NCI-H2081 treated with DMSO at 0.1 percent for 48 hours (cell line): Measurements from ENCODE around the gene PCYT2.

Experiments used
- DNase-seq: peaks from one replicate; lab custom pipeline; 2025; lab: John Stamatoyannopoulos, UW

The PCYT2 gene

DNA sequence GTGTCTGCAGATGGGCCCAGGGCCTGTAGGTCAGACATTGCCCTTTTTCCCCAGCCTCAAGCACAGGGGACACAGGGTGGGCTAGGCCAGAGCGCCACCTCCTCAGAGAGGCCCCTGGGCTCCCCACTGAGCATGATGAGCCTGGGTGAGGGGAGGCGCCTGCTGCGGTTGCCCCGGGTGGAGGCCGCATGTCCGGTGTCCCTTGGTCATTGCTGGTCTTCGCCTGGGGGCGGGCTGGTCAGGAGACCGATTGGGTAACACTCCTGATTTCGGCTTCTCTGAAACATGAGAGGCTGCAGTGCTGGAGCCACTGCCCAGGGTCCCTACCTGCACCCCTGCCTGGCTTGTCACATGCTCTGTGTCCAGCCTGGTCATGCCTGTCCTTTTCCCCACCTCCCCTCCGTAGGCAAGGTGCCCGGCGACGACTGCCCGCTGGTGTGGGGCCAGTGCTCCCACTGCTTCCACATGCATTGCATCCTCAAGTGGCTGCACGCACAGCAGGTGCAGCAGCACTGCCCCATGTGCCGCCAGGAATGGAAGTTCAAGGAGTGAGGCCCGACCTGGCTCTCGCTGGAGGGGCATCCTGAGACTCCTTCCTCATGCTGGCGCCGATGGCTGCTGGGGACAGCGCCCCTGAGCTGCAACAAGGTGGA lies 11.6 kb downstream of the PCYT2 start:
- DNase-seq, result no peak

- DNase-seq, result no peak
These were observed 12.3 kb downstream of the PCYT2 start for GRCh38 chr17:81898885-81899284.

GRCh38 chr17:81898029-81898866 lies 13.0 kb downstream of the PCYT2 start:
- DNase-seq, result no peak

DNA sequence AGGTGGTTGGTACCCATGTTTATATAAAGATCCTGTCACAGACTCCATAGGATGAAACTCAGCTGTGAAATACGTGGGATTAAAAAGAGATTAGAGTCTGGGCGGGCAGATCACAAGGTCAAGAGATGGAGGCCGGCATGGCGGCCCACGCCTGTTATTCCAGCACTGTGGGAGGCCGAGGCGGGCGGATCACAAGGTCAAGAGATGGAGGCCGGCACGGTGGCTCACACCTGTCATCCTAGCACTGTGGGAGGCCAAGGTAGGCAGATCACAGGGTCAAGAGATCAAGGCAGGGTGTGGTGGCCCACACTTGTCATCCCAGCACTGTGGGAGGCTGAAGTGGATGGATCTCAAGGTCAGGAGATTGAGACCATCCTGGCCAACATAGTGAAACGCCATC lies 15.8 kb downstream of the PCYT2 start:
- DNase-seq, result no peak

- DNase-seq, result no peak
These were observed 20.0 kb downstream of the PCYT2 start for GRCh38 chr17:81891303-81891552.

DNA sequence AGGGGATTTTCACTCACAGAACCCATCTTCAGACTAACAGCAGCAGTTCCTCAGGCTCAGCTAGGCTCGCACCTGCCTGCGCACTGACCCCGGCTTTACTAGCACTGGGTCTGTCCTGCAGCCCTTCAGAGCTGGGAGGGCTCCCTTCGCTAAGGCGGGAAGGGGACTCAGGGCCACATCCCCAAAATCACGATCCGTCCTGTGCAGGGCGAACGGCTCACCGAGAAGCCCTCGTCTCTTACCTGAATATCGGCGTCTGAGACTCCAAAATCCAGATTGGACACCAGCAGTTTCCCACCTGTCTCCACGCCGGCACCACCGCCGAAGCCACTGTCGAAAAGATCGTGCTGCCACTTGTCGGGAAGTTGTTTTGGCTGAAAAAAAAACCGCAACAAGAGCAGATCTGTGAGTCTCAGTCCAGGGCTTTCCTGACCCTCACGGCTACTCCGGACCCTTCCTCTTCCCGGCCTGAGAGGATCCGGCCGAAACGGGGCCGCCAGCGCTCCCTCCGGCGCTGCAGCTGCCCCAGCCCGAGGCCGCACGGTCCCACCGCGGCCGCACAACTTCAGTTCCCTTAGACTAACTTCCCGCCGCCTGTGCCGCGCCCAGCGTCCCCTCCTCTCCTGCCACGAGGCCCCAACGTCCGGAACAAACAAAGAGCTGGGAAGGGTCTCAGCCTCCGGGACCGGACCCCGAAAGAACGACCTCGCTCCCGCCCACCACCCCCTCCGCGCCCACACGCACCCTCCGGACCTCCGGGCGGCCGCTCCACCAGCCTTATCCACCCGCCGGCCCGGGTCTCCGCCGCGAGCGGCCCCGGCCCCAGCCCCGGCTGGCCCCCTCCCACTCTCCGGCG lies 20.5 kb downstream of the PCYT2 start:
- DNase-seq, result no peak

- no peak for DNase-seq
These were observed 21.6 kb downstream of the PCYT2 start for GRCh38 chr17:81889602-81890001.

- no peak for DNase-seq
These were observed 22.1 kb downstream of the PCYT2 start for GRCh38 chr17:81888988-81889595.

GRCh38 chr17:81888105-81888987 lies 22.9 kb downstream of the PCYT2 start:
- DNase-seq, result no peak

GRCh38 chr17:81885869-81886548 lies 25.2 kb downstream of the PCYT2 start:
- no peak for DNase-seq

DNA sequence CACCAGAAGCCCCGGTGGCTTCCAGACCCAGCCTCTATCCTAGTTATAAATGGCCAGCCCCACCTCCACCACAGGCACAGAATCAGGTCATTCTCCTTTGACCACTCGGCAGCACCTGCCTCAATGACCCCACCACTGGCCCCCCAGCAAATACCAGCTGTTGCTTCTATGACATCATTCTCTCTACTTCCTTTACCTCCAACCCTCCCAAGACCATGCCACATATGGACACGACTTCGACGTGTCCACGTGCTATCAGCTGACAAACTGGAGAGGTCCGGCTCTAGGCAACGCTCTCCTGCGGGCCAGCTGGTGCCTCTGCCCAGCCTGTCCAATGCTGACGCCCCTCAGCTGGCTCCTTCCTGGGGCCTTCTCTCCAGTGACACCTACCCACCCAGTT lies 25.7 kb downstream of the PCYT2 start:
- DNase-seq, result no peak

GRCh38 chr17:81884968-81885367 lies 26.2 kb downstream of the PCYT2 start:
- no peak for DNase-seq

GRCh38 chr17:81884520-81884919 lies 26.7 kb downstream of the PCYT2 start:
- DNase-seq, result no peak

DNA sequence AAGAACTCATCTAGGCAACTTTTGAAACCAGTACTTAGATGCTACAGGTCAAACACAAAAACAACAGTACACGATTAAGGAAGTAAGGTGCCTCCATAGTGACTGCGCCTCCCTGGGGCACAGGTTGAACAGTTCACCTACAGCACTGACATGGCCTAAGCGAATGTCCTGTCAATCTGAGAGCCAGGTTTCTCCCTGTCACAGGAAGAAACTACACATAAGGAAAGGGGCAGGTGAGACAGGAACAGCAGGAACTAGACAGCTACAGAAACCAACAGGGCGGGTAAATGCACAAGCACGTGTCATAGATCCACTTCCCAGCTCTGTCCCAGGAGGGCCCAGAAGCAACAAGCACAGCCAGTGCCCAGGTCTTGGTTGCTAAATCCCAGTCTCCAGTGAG lies 32.1 kb downstream of the PCYT2 start:
- DNase-seq, result no peak

- no peak for DNase-seq
These were observed 32.9 kb downstream of the PCYT2 start for GRCh38 chr17:81878294-81878693.

- DNase-seq, result no peak
These were observed 33.6 kb downstream of the PCYT2 start for GRCh38 chr17:81877569-81877968.

GRCh38 chr17:81871387-81872230 lies 39.6 kb downstream of the PCYT2 start:
- DNase-seq, result peak; percentile 25

DNA sequence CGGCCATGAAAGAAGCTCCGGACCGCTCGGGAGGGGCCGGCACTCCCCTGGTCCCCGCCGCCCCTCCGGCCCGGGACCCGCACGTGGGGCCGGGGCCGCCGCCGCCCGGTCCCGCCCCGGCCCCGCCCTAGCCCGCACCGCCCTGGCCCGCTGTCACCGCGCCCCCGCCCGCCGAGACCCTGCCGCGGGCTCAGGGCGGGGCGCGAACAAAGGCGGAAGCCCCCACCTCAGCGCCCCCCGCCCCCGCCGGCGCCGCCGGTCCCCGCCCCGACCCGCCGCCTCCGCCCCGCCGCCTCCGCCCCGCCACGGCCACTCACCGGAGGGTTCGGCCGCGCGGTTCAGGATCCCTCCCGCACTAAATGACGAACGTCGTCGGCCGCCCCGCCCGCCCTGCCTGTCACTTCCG lies 40.2 kb downstream of the PCYT2 start, which contains the start of gene ARHGDIA:
Gene ARHGDIA (minus strand): TSS at position 357 of the 406 bp plus-strand sequence. CDS start 1,407 bp downstream, outside the sequence.
- DNase-seq, result no peak

DNA sequence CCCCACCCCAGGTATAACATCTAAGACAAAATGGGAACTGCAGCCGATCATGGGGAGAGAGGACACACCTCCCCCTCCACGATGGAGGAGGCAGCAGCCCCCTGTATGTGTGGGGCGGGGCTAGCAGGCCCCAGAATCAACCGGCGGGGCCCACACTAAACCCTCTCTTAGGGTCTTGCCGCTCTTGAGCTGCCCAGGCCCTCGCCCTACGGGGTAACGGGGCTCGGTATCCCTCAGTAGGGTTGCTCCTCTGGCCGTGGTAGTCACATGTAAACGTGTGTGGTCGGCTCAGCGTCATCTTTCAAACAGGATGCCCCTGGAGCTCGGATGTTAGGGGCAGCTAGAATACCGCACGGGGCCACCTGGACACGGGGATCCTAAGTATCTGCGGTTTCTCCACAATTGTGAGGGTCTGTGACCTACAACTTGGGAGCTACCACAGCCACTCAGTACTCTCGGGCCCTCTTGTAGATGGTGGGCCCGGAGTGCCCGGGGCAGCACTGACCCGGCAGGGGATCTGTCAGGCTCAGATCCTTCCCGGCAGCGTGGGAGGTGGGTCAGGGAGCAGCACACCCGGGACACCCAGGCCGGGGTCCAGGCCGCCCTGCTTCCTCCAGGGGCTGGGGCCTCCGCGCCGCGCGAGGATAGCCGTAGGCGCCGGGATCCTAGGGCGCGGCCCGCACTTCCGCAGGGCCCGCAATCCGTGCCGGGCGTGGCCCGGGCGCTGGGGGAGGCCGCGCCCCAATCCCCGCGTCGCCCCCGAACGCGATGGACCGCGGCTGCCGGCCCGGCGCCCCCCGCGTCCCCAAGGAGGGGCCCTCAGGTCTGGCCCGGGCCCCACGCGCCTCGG lies 40.8 kb downstream of the PCYT2 start:
- no peak for DNase-seq
